T-helper 22 cell (primary cell): ENCODE measurements around the gene INSL3.
A peak's percentile ranks its signal among the peaks of the same experiment; 100 is the strongest.
"Not testable (repeated sequence)": the region's sequence is repeated elsewhere in the genome, so short reads cannot be mapped to it uniquely, and the experiment has no call there.

Experiments
- DNase-seq: peaks from one replicate; pipeline ENCODE4 v3.0.0-alpha.2; 2020; ENCODE audit warnings: low read depth

INSL3 gene

DNA sequence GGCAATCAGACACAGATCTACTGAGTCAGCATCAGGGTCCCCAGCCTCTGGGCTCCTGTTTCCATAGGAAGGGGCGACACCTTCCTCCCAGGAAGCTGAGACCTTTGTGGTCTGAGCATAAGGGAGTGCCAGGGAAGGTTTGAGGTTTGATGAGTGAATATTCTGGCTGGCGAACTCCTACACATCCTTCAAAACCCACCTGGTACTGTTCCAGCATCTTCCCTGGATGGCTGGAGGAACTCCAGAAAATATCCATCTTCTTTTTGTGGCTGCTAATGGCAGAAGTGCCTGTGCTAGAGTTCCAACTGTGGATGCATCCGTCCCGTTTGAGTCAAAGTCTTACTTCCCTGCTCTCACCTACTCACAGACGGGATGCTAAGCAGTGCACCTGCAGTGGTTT lies 9.2 kb downstream of the INSL3 start:
- no peak for DNase-seq

DNA sequence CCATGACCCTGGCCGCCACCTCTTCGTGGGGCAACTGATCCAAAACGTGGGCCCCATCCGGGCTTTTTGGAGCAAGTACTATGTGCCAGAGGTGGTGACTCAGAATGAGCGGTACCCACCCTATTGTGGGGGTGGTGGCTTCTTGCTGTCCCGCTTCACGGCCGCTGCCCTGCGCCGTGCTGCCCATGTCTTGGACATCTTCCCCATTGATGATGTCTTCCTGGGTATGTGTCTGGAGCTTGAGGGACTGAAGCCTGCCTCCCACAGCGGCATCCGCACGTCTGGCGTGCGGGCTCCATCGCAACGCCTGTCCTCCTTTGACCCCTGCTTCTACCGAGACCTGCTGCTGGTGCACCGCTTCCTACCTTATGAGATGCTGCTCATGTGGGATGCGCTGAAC lies 9.6 kb downstream of the INSL3 start:
- DNase-seq = no peak

DNA sequence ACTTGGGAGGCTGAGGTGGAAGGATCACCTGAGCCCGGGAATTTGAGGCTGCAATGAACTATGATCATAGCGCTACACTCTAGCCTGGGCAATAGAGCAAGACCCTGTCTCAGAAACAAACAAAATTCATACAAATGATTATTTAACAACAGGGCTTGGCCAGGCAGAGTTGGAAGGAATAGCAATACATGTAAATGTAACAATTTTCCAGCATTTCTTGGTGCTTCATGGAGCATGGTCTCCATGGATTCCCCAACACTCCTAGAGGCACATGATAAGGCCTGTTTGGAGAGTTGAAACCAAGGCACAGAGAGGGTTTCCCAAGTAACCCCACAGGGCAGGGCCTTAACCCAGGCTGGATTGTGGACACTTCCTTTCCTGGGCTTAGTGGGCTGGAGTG lies 10.2 kb downstream of the INSL3 start:
- DNase-seq = no peak

DNA sequence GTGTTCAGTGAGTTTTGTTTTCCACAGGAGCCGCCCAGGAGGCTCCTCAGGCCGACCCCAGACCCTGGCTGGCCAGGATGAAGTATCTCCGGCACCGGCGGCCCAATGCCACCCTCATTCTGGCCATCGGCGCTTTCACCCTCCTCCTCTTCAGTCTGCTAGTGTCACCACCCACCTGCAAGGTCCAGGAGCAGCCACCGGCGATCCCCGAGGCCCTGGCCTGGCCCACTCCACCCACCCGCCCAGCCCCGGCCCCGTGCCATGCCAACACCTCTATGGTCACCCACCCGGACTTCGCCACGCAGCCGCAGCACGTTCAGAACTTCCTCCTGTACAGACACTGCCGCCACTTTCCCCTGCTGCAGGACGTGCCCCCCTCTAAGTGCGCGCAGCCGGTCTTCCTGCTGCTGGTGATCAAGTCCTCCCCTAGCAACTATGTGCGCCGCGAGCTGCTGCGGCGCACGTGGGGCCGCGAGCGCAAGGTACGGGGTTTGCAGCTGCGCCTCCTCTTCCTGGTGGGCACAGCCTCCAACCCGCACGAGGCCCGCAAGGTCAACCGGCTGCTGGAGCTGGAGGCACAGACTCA lies 13.5 kb downstream of the INSL3 start:
- no peak for DNase-seq

DNA sequence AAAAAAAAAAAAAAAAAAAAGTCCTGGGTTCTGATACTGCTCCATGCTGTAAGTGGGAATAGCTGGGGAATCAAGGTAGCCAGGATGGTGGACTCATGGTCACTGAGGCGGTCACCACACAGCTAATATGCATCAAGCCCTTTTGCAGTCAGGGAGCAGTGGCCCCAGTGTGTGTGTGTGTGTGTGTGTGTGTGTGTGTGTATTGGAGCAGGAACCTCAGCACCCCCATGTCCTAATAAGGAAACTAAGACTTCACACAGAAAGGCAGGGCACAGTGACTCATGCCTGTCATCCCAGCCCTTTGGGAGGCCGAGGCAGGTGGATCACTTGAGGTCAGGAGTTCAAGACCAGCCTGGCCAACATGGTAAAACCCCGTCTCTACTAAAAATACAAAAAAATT lies 14.4 kb downstream of the INSL3 start:
- DNase-seq = no peak

DNA sequence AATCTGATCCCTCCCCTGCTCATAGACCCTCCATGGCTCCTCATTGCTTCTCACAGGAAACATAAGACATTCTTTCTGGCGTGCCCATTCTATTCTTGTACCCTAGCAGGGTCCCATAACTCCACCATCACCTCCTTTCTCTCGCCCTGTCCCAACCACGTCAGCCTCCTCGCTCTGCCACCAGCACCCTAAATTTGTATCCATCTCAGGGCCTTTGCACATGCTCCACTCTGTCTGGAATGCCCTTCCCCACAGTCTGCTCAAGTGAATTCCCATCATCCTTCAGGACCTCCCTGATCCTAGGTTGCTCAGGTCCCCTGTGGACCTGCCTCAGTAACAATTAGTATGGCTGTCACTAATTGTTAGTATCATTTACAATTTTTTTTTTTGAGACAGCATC lies 15.9 kb downstream of the INSL3 start:
- no peak for DNase-seq

DNA sequence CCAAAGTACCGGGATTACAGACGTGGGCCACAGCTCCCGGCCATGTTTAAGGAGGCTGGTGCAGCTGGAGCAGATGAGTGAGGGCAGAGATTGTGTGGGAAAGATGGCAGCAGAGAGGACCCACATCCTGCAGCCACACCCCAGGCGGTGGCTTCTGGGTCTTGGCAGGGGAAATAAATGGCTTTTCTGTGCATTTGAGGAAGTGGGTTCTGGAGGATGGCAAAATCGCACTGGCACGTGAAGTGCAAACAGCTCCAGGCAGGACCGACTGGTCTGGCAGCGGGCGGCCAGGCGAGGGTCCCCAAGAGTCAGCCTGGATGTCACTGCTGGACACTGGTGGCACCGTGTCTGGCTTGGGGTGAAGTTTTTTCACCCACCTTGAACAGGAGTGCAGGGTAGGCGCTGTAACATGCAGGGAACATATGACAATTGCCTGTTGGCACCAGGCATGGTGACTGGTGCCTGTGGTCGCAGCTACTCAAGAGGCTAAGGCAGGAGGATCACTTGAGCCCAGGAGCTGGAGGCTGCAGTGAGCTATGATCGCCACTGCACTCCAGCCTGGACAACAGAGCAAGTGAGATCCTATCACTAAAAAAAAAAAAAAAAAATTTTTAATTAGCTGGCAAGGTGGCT lies 17.9 kb downstream of the INSL3 start:
- DNase-seq = no peak

DNA sequence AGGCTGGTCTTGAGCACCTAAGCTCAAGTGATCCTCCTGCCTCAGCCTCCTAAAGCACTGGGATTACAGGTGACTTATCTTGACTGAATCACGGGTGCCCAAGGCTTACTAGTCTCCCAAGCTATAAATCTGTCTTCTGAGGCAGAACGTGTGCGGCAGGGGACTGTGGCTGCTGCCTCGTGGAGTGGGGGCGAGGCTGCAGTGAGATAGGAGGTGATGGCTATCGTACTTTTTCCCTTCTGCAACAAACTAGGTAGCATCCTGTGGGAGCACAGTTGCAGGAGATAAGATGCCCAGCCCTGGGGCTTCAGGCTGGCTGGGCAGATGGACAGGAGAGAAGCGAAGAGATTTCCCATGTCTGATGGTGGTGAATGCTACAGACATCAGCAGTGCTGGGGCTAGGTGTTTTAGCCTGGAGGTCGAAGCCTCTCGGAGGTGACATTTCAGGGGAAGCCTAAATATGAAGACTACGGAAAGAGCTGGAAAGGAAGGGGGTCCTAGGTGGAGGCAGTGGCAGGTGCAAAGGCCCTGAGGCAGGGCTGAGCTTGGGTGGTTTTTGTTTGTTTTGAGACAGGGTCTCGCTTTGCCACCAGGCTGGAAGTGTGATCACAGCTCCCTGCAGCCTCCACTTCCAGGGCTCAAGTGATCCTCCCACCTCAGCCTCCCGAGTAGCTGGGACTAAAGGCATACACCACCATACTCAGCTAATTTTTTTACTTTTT lies 19.0 kb downstream of the INSL3 start:
- DNase-seq = no peak

DNA sequence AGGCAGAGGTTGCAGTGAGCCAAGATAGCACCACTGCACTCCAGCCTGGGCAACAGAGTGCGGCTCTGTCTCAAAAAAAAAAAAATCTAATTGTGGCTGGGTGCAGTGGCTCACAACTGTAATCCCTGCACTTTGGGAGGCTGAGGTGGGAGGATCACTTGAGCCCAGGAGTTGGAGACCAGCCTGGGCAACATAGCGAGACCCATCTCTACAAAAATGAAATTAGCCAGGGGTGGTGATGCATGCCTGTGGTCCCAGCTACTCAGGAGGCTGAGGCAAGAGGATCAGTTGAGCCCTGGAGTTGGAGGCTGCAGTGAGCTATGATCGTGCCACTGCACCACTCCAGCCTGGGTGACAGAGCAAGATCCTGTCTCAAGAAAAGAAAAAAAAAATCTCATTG lies 22.7 kb downstream of the INSL3 start:
- DNase-seq = not testable (repeated sequence)

DNA sequence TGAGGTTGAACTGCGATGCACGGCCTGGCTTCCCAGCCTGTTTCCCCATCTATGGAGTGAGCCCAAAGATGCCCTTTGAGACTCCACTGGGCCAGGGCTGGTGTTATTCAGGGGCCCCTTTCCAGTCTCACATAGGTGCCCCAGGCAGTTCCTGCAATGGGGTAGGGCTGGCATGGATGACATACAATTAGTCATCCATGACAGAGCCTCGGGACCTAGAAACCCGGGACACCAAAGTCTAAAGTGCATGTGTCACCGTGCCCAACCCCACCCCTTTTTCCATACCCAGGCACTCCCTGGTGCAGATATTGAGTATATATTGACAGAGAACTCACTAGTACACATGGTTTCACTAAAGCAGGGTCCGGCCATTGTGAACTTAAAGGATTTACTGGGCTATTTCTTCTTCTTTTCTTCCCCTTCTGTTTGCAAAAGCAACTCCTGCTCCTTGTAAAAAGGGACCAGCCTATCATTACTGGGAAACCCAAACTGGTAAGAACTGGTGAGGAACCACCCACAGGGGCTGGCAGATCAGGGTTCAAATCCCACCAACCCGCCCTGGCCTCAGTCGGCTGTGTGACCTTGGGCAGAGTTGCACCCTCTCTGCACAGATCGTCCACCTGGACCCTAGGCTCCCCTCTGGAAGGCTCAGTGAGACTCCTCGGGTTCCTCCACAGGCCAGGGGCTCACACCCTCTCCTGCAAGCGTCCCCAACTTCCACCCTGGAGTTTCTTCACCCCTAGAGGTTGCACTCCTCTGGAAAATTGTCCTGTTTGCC lies 23.7 kb downstream of the INSL3 start:
- DNase-seq = no peak

DNA sequence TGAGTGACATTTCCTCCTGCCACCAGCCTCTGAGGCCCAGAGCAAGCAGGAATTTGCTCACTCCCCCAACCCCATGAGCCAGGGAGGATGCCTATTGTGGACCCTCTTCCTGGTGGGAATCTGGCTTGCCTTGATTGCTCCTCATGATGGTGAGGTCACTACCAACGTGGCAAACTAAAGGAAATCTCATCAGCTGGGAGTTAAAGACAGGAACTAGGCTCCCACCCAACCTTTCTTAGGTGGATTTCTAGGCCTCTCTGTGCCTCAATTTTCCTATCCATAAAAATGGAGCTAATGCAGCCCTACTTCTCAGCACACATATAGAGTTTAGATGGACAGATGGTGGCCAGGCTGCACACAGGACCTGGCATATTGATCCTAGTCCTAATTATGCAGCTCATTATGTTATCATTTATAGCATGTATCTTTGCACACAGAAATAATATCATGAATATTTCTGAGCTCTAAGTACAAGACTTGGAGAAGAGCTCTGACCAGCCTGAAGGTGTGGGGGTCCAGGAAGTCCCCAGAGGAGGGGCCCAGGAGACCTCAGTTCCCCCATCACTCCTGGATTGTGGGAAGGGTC lies 24.4 kb downstream of the INSL3 start:
- no peak for DNase-seq

DNA sequence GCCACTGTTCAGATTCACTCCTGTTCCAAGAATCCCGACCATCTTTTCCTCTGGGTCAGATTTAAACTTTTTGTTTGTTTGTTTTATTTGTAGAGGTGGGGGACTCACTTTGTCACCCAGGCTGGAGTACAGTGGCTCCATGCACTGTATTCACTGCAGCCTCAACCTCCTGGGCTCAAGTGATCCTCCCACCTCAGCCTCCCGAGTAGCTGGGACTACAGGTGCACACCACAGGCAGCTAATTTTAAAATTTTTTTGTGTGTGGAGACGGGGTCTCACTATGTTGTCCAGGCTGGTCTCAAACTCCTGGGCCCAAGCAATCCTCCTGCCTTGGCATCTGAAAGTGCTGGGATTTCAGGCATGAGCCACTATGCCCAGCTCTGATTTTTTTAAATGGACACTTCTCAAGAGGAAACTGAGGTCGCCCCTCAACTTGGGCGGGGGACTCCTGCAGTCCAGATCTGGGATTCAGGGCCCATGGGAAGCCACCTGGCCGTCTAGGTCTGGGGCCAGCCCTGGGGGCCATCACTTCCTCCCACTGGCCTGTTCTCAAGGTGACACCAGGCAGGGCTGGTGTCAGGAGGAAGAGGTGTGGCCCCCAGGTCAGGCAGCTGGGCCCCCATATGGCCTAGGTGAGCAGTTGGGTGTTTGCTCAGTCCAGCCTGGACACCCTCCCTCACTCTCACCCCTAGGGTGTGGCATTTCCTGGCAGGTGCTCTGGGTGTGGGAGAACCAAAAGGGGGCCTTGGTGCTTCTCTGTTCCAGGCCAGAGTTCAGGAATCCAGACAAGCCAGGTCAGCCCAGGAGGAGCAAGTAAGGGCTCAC lies 25.1 kb downstream of the INSL3 start:
- DNase-seq = no peak

DNA sequence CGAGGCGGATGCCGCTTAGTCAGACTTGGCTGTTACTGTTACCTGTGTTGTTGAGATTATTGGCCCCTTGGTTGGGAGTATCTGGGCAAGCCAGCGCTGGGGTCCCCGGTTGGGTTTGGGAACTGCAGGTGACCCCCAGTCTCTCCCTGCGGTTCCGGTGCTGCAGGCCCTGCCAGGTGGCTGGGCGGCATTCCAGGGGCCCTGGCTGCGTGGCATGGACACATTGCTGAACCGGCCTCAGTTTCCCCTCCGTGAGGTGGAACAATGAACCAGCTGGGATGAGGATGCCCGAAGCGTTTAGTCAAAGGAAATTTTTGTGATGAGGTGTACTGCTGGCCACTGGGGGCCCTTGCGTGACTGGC lies 25.8 kb downstream of the INSL3 start:
- no peak for DNase-seq

DNA sequence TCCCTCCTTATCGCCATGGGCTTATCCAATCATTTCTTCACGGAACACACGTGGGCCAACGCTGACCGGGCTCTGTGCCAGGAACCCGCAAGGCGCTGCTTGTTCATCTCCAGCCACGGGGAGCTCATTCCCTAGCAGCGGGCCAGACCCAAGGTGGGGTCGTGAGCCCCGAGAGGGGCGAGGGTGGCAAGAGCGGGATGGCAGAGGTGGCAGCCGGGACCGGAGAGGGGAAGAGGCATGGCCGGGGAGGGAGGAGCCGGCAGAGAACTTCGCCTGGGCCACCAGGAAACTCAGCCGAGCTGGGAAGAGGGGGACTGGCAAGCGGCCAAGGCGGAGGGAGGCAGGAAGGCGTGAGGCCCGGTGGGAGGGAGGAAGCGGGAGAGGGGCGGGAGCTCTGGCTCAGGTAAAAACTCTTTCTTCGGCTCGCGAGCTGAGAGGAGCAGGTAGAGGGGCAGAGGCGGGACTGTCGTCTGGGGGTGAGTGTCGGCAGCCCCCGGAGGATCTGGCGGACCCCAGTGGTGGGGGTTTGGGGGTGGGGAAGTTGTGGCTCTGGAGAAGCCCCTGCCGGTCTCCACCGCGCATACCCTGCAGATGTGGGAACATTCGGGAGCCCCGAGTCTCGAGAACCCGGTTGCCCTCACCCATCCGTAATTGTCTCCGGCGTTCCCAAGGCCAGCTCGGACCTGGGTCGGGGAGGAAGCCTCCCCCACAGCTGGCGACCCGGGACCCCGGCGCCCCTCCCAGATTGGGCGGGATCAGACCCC lies 26.4 kb downstream of the INSL3 start, which contains the start of gene B3GNT3:
Gene B3GNT3 (plus strand): TSS at position 408 of the 764 bp plus-strand sequence. CDS start 12,670 bp downstream, outside the sequence.
- no peak for DNase-seq

DNA sequence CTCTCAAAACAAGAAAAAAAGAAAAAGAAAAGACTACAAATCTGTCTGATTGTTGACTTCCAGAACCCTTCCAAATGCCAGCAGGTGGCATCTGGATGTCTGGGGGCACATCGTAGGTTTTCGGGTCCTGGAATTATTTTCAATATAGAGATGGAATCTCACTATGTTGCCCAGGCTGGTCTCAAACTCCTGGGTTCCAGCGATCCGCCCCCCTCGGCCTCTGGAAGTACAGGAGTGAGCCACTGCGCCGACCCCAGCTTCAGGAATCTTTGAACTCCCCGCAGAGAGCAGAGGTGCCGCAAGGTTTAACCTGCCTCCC lies 26.9 kb downstream of the INSL3 start:
- DNase-seq = no peak

DNA sequence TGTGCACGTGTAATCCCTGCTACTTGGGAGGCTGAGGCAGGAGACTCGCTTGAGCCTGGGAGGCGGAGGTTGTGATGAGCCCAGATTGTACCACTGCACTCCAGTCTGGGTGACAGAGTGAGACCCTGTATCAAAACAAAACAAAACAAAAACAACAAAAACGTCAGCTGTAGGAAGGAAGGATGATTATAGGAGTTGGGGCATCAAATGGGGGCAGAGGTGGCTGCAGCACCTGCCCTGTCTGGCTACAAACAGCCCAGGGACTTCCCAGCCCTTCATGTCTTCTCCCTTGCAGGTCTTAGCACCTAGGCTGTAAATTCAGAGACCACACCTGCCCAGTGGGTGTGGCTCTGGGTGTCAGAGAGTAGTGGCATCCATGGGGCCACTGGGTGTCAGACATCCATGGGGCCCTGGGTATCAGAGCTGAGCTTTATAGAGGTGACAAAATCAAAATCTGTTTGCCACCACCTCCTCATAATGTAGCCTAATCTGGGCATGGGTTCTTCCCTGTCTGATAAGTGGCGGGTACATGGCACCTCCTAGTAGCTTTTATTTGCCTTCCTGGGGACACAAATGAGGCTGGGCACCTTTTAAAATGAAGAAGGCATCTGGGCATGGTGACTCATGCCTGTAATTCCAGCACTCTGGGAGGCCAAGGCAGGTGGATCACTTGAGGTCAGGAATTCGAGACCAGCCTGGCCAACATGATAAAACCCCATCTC lies 31.1 kb downstream of the INSL3 start:
- no peak for DNase-seq

DNA sequence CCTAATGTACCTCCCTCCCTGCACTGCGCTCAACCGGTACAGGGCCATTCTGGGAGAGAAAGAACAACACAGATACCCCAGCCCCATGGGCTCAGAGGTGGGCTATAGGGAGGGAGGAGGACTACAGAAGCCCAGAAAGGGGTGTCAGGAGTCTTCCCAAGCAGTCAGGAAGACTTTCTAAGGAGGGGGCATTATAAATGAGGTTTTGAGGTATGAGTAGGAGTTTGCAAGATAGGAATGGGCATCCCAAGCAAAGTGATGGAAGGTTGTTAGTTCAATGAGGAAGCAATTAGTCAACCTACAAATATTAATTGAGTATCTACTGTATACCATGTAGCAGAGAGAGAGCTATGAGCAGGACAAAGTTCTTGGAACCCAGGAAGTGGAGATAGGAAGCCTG lies 32.7 kb downstream of the INSL3 start:
- no peak for DNase-seq

DNA sequence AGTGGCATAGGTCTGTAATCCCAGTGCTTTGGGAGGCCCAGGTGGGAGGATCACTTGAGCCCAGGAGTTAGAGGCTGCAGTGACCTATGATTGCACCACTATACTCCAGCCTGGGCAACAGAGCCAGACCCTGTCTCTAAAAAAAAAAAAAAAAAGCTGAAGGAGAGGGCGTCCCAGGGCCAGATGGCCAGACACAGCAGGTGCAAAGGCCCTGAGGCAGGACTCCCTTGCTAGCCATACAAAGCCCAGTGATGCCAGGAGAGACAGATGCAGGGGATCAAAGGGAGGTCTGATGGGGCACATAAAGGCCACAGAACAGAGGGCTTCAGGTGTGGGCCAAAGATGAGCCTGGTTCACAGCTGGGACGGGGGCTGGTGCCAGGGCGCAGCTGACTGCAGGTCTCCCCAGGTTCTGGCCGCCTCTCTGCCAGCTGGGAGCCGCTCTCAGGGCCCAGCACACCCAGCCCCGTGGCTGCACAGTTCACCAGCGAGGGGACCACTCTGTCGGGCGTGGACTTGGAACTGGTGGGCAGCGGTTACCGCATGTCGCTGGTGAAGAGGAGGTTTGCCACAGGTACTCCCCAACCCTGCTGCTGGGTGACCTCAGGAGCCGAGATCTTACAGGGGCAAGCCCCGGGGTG lies 33.9 kb downstream of the INSL3 start:
- no peak for DNase-seq

DNA sequence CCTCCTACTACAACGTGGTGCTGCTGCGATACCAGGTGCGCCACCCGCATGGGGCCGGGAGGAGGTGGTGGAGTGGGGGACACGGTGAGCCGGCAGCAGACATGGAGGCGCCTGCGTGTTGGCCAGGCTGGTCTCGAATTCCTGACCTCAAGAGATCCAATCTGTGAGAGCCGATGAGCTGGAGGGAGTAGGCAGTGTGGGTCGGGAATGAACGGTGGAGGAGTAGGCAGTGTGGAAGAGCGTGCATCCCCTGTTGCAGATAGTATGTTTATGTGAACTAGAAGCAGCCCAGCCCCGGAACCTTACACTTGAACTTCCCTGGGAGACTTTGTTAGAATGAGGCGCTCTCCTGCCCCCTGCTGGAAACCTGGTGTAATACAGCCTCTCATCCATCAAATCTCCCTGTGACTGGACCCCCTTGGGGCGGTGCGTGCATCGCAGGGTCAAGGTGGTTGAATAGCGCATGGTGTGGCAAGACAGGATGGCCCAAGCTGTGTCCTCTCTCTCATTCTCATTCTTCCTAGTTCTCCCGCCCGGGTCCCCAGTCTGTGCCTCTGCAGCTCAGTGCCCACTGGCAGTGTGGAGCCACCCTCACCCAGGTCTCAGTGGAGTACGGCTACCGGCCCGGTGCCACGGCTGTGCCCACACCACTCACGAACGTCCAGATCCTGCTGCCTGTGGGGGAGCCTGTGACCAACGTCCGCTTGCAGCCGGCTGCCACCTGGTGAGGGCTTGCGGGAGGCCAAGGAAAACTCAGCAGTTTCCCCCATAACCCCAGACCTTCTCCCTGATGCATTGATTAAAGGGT lies 36.9 kb downstream of the INSL3 start:
- peak; percentile 26 for DNase-seq
